IMR-90 (cell line): Measurements from ENCODE around the gene GHDC.

ENCODE experiments used
- BHLHE40 ChIP-seq: fragments of 150-350 bp; IDR thresholded peaks from 2 replicates; pipeline ENCODE4 v1.6.1; 2016; ENCODE audit warnings: mild to moderate bottlenecking, low read depth, low read length
- CEBPB ChIP-seq: IDR thresholded peaks from 2 replicates; pipeline ENCODE4 v1.6.1; 2012; ENCODE audit warnings: low read depth, low read length, improper control_type of control experiment
- CHD1 ChIP-seq: IDR thresholded peaks from 2 replicates; pipeline ENCODE4 v1.6.1; 2012; ENCODE audit warnings: low read depth, low read length, improper control_type of control experiment
- POLR2A ChIP-seq: IDR thresholded peaks from 2 replicates; pipeline ENCODE4 v1.6.1; 2012; ENCODE audit warnings: mild to moderate bottlenecking, low read depth, low read length
- RAD21 ChIP-seq: IDR thresholded peaks from 2 replicates; pipeline ENCODE4 v1.6.1; 2012; ENCODE audit warnings: low read length, improper control_type of control experiment
- SMC3 ChIP-seq: fragments of 150-350 bp; IDR thresholded peaks from 2 replicates; pipeline ENCODE4 v1.6.1; 2016; ENCODE audit warnings: low read depth, mild to moderate bottlenecking, antibody characterized with exemption, low read length, moderate library complexity
- TF ChIP-seq, protein P1 (sequence below): conservative IDR thresholded peaks from 2 replicates; pipeline ENCODE4 v1.5.1; 2012; ENCODE audit warnings: mild to moderate bottlenecking, low read depth, low read length, improper control_type of control experiment

DNA sequence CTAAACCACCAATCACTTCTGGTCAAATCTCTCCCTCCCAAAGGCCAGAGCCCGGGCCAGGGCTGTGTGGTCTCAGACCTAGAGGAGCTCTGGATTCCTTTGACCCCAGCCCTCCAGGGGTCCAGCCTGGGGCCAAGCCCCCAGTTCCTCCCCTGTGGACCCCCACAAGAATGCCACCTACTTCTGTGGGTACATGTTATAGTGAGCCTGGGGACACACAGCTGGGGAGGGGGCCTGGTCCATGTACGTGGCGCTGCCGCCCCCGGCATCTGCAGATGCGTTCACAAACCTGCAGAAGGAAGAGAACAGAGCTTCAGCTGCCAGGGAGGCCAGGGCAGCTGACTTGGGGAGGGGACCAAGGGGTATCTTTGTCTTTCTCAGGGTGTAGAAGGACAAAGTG lies 7.9 kb upstream of the GHDC start:
- TF ChIP-seq, protein P1, sequence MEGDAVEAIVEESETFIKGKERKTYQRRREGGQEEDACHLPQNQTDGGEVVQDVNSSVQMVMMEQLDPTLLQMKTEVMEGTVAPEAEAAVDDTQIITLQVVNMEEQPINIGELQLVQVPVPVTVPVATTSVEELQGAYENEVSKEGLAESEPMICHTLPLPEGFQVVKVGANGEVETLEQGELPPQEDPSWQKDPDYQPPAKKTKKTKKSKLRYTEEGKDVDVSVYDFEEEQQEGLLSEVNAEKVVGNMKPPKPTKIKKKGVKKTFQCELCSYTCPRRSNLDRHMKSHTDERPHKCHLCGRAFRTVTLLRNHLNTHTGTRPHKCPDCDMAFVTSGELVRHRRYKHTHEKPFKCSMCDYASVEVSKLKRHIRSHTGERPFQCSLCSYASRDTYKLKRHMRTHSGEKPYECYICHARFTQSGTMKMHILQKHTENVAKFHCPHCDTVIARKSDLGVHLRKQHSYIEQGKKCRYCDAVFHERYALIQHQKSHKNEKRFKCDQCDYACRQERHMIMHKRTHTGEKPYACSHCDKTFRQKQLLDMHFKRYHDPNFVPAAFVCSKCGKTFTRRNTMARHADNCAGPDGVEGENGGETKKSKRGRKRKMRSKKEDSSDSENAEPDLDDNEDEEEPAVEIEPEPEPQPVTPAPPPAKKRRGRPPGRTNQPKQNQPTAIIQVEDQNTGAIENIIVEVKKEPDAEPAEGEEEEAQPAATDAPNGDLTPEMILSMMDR: no peak
- TF ChIP-seq CHD1: no peak
- TF ChIP-seq SMC3: no peak
- TF ChIP-seq BHLHE40: no peak
- TF ChIP-seq POLR2A: no peak
- TF ChIP-seq RAD21: no peak
- no peak for TF ChIP-seq CEBPB
